Measurements from ENCODE around the gene SLC32A1.

SLC32A1 gene

GRCh38 chr20:38725931-38726803, 1.9 kb downstream of the SLC32A1 start:
- DNase-seq: no peak

- peak; percentile 6 for DNase-seq
Measured at GRCh38 chr20:38726804-38727606, 2.7 kb downstream of the SLC32A1 start.

DNA sequence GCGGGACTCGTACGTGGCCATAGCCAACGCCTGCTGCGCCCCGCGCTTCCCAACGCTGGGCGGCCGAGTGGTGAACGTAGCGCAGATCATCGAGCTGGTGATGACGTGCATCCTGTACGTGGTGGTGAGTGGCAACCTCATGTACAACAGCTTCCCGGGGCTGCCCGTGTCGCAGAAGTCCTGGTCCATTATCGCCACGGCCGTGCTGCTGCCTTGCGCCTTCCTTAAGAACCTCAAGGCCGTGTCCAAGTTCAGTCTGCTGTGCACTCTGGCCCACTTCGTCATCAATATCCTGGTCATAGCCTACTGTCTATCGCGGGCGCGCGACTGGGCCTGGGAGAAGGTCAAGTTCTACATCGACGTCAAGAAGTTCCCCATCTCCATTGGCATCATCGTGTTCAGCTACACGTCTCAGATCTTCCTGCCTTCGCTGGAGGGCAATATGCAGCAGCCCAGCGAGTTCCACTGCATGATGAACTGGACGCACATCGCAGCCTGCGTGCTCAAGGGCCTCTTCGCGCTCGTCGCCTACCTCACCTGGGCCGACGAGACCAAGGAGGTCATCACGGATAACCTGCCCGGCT, 3.4 kb downstream of the SLC32A1 start:
- no peak for DNase-seq

GRCh38 chr20:38728191-38728781, 4.0 kb downstream of the SLC32A1 start:
- DNase-seq: no peak

DNA sequence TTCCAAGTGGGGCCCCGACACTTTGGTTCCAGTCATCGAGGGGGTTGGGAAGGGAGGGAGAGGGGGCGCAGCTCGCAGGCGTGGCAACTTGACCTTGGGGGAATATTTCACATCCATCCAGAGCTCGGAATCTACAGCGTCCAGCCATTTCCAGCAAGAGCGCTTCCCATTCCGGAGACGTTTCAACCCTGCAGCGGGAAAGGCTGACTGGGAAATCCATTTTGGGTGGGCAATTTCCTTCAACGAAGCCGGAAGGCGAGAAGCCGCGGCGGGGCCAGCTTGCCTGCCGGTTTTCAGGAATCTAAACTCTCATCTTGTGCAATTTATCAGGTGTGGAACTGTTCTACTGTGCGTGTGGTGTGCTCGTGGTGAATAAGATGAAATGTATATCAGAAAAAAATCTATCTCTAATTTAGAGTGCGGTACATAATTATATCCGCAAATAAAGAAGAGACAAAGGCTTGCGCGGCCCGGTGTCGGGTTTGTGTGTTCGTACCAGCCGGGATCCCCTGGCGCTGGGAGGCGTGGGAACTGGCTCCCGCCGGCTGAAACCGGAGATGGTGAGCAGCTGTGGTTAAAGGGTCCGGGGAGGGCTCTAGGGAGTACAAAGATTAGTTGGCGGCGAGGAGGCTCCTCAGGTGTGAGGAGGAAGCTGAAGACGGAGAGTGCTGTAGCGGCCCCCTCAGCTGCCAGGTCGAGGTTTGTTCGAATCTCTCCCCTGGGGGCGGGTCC, 4.8 kb downstream of the SLC32A1 start:
- no peak for DNase-seq

GRCh38 chr20:38729767-38730166, 5.5 kb downstream of the SLC32A1 start:
- DNase-seq: no peak

DNA sequence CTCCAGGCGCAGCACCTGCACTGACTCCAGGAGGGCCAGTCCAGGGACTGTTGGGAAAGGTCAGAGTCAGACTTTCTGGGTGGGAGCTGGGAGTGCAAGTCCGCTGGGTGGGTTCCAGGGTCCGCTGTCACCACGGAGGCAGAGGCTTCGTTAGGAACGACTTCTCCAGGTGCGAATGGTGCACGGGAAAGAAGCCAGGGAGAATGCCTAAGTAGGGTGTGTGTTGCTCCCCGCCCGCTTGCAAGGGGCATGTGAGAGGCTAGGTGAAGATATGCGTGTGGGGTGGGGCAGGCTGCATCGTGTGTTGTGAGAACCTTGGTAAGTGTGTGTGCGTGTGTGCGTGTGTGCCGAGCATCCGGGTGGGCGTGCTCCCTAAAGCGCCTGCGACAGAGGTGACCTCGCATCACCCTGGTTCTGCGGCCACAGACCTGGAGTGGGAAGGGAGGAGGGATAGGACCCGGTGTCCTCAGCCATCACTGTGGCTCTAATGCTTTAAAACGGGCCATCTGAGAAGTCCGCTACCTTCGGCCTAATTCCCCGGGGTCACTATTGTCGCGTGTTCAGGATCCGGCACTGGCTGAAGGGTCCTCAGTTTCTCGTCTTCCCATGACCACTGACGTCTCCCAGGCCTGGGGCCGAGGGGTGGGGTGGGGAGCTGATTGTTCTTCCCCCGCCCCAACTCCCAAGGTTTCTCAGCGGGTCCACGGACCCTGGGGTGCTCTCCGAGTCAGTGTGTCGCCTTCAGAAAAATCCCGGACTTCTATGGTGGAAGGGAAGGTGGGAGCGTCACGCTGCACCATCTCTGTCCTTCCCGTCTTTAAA, 6.1 kb downstream of the SLC32A1 start:
- DNase-seq: no peak

- peak; percentile 56 for DNase-seq
Measured at GRCh38 chr20:38730989-38731737, 6.9 kb downstream of the SLC32A1 start.

- no peak for DNase-seq
Measured at GRCh38 chr20:38731738-38732113, 7.4 kb downstream of the SLC32A1 start.

DNA sequence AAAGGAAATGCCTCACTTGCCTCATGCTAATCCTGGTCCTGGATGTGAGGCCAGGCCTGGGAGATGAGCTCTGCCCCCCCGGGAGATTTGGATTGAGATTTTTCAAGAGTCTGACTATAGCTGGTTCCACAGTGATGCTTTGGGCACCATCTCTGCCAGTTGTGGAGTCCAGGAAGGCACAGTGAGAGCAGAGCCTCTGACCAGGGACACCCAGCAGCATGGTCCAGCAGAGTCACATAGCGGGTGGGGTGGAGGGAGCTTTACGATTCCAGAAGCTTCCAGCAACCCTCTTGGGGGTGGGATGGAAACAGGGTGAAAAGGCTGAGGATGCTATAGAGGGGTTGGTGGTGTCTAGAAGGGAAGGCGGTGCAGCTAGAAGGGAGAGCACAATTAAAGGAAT, 8.7 kb downstream of the SLC32A1 start:
- no peak for DNase-seq

DNA sequence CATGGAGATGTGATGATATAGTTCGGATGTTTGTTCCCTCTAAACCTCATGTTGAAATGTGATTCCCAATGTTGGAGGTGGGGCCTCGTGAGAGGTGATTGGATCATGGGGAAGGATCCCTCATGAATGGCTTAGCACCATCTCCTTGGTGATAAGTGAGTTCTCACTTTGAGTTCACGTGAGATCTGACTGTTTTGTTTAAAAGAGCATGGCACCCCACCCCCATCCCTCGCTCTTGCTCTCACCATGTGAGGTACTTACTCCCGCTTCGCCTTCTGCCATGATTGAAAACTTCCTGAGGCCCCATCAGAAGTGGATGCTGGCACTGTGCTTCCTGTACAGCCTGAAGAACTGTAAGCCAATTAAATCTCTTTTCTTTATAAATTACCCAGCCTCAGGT, 10.9 kb downstream of the SLC32A1 start:
- no peak for DNase-seq

DNA sequence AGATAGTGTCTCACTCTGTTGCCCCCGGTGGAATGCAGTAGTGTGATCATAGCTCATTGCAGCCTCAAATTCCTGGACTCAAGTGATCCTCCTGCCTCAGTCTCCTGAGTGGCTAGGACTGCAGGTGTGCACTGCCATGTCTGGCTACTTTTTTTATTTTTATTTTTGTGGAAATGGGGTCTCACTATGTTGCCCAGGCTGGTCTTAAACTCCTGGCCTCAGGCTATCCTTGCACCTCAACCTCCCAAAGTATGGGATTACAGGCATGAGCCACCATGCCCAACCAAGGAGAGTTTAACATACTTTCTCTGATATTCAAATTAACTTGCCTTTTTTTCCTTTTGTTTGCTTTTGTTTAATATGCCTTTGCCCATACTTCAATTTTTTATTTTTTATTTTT, 13.6 kb downstream of the SLC32A1 start:
- no peak for DNase-seq

- DNase-seq: no peak
Measured at GRCh38 chr20:38745757-38746156, 21.5 kb downstream of the SLC32A1 start.

DNA sequence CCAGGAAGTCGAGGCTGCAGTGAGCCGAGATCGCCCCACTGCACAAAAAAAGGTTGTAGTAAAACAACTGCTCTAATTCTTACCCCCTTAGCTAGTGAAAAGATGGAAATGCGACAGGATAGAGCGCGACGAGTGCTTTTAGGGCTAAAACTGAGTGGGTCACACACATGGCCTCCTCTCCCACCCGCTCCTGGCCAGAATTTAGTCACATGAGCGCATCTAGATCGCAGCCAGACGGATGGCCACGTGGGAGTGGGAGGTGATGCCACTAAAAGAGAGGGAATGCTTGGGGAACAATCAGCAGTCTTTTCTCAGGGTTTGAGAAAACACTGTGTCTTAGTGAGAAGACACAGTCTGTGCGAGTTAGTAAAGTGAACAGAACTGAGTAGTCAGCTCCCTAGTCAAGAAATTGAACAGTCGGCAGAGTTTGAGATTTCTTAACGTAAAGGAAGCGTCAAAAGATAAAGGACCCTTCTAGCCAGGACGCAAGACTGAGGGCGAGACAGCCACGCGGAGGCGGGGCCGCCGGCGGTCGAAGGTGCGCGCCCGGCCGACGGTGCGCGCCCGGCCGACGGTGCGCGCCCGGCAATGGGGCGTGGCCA, 23.3 kb downstream of the SLC32A1 start:
- DNase-seq: no peak

GRCh38 chr20:38748097-38748860, 24.0 kb downstream of the SLC32A1 start, which contains the start of gene ACTR5:
Gene ACTR5 (plus strand): TSS chr20:38748460. CDS start chr20:38748479, 19 bp downstream.
- DNase-seq: peak; percentile 94

DNA sequence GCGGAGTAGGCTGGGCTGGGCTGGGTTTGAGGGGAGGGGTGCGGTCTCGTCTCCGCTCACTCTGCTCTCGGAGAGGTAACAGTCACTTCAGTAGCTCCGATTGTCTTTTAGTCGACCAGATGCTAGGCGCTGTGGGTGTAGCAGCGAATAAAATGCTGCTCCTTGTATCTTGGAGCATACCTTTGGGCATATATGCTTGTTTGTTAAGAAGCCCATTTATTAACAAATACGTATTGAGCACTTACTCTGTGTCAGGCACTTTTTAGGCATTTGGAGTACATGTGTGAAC, 24.5 kb downstream of the SLC32A1 start:
- peak; percentile 55 for DNase-seq

- DNase-seq: peak; percentile 17
Measured at GRCh38 chr20:38751360-38751976, 27.2 kb downstream of the SLC32A1 start.

GRCh38 chr20:38752029-38752428, 27.7 kb downstream of the SLC32A1 start:
- no peak for DNase-seq

- no peak for DNase-seq
Measured at GRCh38 chr20:38754924-38755323, 30.6 kb downstream of the SLC32A1 start.

Data from NCI-H510A treated with DMSO at 0.1 percent for 48 hours (cell line).